GM21447 (cell line): ENCODE results near the gene GNA12.
A peak's percentile ranks its signal among the peaks of the same experiment; 100 is the strongest.

Experiments used
- ATAC-seq: cut with Tn5 transposase; IDR thresholded peaks from one replicate; pipeline ENCODE4 v1.9.1; 2021; ENCODE audit not compliant: unreplicated experiment

GNA12 gene

GRCh38 chr7:2718296-2718965 lies 125.7 kb downstream of the GNA12 start:
- ATAC-seq, result no peak

GRCh38 chr7:2717293-2718261 lies 126.5 kb downstream of the GNA12 start:
- ATAC-seq, result no peak

GRCh38 chr7:2716906-2717292 lies 127.2 kb downstream of the GNA12 start:
- no peak for ATAC-seq

GRCh38 chr7:2716488-2716887 lies 127.6 kb downstream of the GNA12 start:
- no peak for ATAC-seq

GRCh38 chr7:2715341-2716231 lies 128.5 kb downstream of the GNA12 start:
- ATAC-seq, result no peak

- ATAC-seq, result no peak
Measured at GRCh38 chr7:2714636-2715035, 129.5 kb downstream of the GNA12 start.

- ATAC-seq, result no peak
Measured at GRCh38 chr7:2713978-2714377, 130.1 kb downstream of the GNA12 start.

- no peak for ATAC-seq
Measured at GRCh38 chr7:2713370-2713769, 130.7 kb downstream of the GNA12 start.

- ATAC-seq, result no peak
Measured at GRCh38 chr7:2711895-2712675, 132.0 kb downstream of the GNA12 start.

- ATAC-seq, result peak; percentile 49
Measured at GRCh38 chr7:2710901-2711551, 133.1 kb downstream of the GNA12 start.

GRCh38 chr7:2710286-2710655 lies 133.8 kb downstream of the GNA12 start:
- ATAC-seq, result peak; percentile 54

GRCh38 chr7:2709553-2710285 lies 134.4 kb downstream of the GNA12 start:
- peak; percentile 67 for ATAC-seq

- ATAC-seq, result no peak
Measured at GRCh38 chr7:2708547-2709310, 135.4 kb downstream of the GNA12 start.

GRCh38 chr7:2708041-2708440 lies 136.1 kb downstream of the GNA12 start:
- ATAC-seq, result no peak

GRCh38 chr7:2707481-2707880 lies 136.6 kb downstream of the GNA12 start:
- no peak for ATAC-seq

- no peak for ATAC-seq
Measured at GRCh38 chr7:2706685-2707126, 137.4 kb downstream of the GNA12 start.

GRCh38 chr7:2705371-2706096 lies 138.6 kb downstream of the GNA12 start:
- ATAC-seq, result no peak

- ATAC-seq, result no peak
Measured at GRCh38 chr7:2702594-2702957, 141.5 kb downstream of the GNA12 start.
